ENCODE measurements around the gene EVA1A. TPM values are rescaled to one million over a fixed set of nuclear protein-coding genes. Genes with fewer than 3 reads are reported as not detected.
A peak's percentile ranks its signal among the peaks of the same experiment; 100 is the strongest.

The EVA1A gene
- total RNA-seq, 2 donors from 2014 or later, result 1.2 to 1.8 TPM

- 93 to 94% methylated on average over 3 to 7 of the region's 8 CpGs for WGBS, 2 experiments (ENCODE audit: insufficient coverage in 1 of 2, insufficient read length in 1 of 2)
- Histone ChIP-seq H3K36me3 (ENCODE audit: control insufficient read depth, insufficient read depth, low read length) (no peaks in the 10 kb centered on the region), H3K4me1 (ENCODE audit: control insufficient read depth, insufficient read depth, low read length) (no peaks in the 10 kb centered on the region), H3K27me3 (ENCODE audit: control insufficient read depth, insufficient read depth, low read length, poor library complexity, severe bottlenecking) (no peaks in the 10 kb centered on the region), H3K9me3 (ENCODE audit: control insufficient read depth, low read length) (peaks cover 13% of the 10 kb centered on the region), H3K4me3 (ENCODE audit: low read length) (no peak overlapping the region), H3K9ac (ENCODE audit: extremely low read depth, low read length, poor library complexity, severe bottlenecking) (no peak overlapping the region), H3K27ac (ENCODE audit: low read depth, low read length) (no peak overlapping the region)
- Mint-ChIP-seq H3K27ac (no peak overlapping the region), H3K4me3 (no peak overlapping the region), H3K9me3 (peaks cover 4% of the 10 kb centered on the region), H3K27me3 (ENCODE audit: insufficient read depth) (no peaks in the 10 kb centered on the region), H3K36me3 (ENCODE audit: low read depth) (no peaks in the 10 kb centered on the region), H3K4me1 (peaks cover 8% of the 10 kb centered on the region)
- no peak for DNase-seq
- TF ChIP-seq CTCF (conservative IDR thresholded peaks at IDR 0.05), result no peak
These were observed 86.6 kb downstream of the EVA1A start for GRCh38 chr2:75474115-75474514.

GRCh38 chr2:75466708-75467311, 93.9 kb downstream of the EVA1A start:
- TF ChIP-seq CTCF (conservative IDR thresholded peaks at IDR 0.05), result peak; percentile 86
- Histone ChIP-seq H3K27ac (ENCODE audit: low read depth, low read length) (no peak overlapping the region), H3K9ac (ENCODE audit: extremely low read depth, low read length, poor library complexity, severe bottlenecking) (no peak overlapping the region), H3K36me3 (ENCODE audit: control insufficient read depth, insufficient read depth, low read length) (no peaks in the 10 kb centered on the region), H3K4me1 (ENCODE audit: control insufficient read depth, insufficient read depth, low read length) (peaks cover 6% of the 10 kb centered on the region), H3K4me3 (ENCODE audit: low read length) (no peak overlapping the region), H3K27me3 (ENCODE audit: control insufficient read depth, insufficient read depth, low read length, poor library complexity, severe bottlenecking) (peaks cover 7% of the 10 kb centered on the region), H3K9me3 (ENCODE audit: control insufficient read depth, low read length) (no peaks in the 10 kb centered on the region)
- Mint-ChIP-seq H3K27me3 (ENCODE audit: insufficient read depth) (no peaks in the 10 kb centered on the region), H3K9me3 (no peaks in the 10 kb centered on the region), H3K36me3 (ENCODE audit: low read depth) (no peaks in the 10 kb centered on the region), H3K27ac (no peak overlapping the region), H3K4me1 (peaks cover 24% of the 10 kb centered on the region), H3K4me3 (no peak overlapping the region)
- peak; percentile 88 for DNase-seq
- 61 to 100% methylated on average over 1 to 3 of the region's 3 CpGs for WGBS, 2 experiments (ENCODE audit: insufficient coverage in 1 of 2, insufficient read length in 1 of 2)

GRCh38 chr2:75465317-75465984, 95.3 kb downstream of the EVA1A start:
- Mint-ChIP-seq H3K4me3 (no peak overlapping the region), H3K27me3 (ENCODE audit: insufficient read depth) (no peaks in the 10 kb centered on the region), H3K36me3 (ENCODE audit: low read depth) (no peaks in the 10 kb centered on the region), H3K4me1 (peaks cover 29% of the 10 kb centered on the region), H3K27ac (no peak overlapping the region), H3K9me3 (peaks cover 4% of the 10 kb centered on the region)
- Histone ChIP-seq H3K27me3 (ENCODE audit: control insufficient read depth, insufficient read depth, low read length, poor library complexity, severe bottlenecking) (peaks cover 7% of the 10 kb centered on the region), H3K36me3 (ENCODE audit: control insufficient read depth, insufficient read depth, low read length) (no peaks in the 10 kb centered on the region), H3K27ac (ENCODE audit: low read depth, low read length) (no peak overlapping the region), H3K4me1 (ENCODE audit: control insufficient read depth, insufficient read depth, low read length) (peaks cover 6% of the 10 kb centered on the region), H3K9me3 (ENCODE audit: control insufficient read depth, low read length) (peaks cover 4% of the 10 kb centered on the region), H3K4me3 (ENCODE audit: low read length) (no peak overlapping the region), H3K9ac (ENCODE audit: extremely low read depth, low read length, poor library complexity, severe bottlenecking) (no peak overlapping the region)
- WGBS, 2 experiments (ENCODE audit: insufficient coverage in 1 of 2, insufficient read length in 1 of 2), result 88% methylated on average over 1 of the region's 1 CpG; no CpG with 5 or more reads in 1 of the 2 experiments
- no peak for DNase-seq
- TF ChIP-seq CTCF (conservative IDR thresholded peaks at IDR 0.05), result peak; percentile 67
